ENCODE measurements around the gene ASTL.

GRCh38 chr2:96091141-96091710 is 47.1 kb downstream of the ASTL start:
- no peak for TF ChIP-seq CTCF (IDR thresholded peaks at IDR 0.05)
- TF ChIP-seq POLR2A (IDR thresholded peaks at IDR 0.05), result no peak

Measured in body of pancreas (tissue), 4 donors.